Duodenal mucosa (tissue), 2 donors: ENCODE measurements around the gene SF3A1.

ENCODE experiments used
- H3K27ac ChIP-seq: one replicate; pipeline ENCODE4 v1.7.0; 2013; ENCODE audit warnings: low read depth, low read length
- H3K27me3 ChIP-seq, 2 donors: one replicate each; pipeline ENCODE4 v1.7.0; 2013; ENCODE audit warnings: low read length in 2 of 2, control low read depth in 1 of 2; ENCODE audit not compliant: insufficient read depth in 2 of 2, control insufficient read depth in 1 of 2
- H3K36me3 ChIP-seq, 2 donors: one replicate each; pipeline ENCODE4 v1.7.0; 2013; ENCODE audit warnings: low read length in 2 of 2, control low read depth in 1 of 2; ENCODE audit not compliant: insufficient read depth in 2 of 2, control insufficient read depth in 1 of 2
- H3K4me1 ChIP-seq, 2 donors: one replicate each; pipeline ENCODE4 v1.7.0; 2013; ENCODE audit warnings: low read length in 2 of 2, control low read depth in 1 of 2; ENCODE audit not compliant: insufficient read depth in 2 of 2, control insufficient read depth in 1 of 2
- H3K4me3 ChIP-seq, 2 donors: one replicate each; pipeline ENCODE4 v1.7.0; 2013; ENCODE audit warnings: low read length in 2 of 2, low read depth in 1 of 2
- H3K9ac ChIP-seq, 2 donors: one replicate each; pipeline ENCODE4 v1.7.0; 2013; ENCODE audit warnings: low read length in 2 of 2, low read depth in 1 of 2
- H3K9me3 ChIP-seq, 2 donors: one replicate each; pipeline ENCODE4 v1.7.0; 2013; ENCODE audit warnings: low read length in 2 of 2, control low read depth in 1 of 2; ENCODE audit not compliant: control insufficient read depth in 1 of 2

The SF3A1 gene

DNA sequence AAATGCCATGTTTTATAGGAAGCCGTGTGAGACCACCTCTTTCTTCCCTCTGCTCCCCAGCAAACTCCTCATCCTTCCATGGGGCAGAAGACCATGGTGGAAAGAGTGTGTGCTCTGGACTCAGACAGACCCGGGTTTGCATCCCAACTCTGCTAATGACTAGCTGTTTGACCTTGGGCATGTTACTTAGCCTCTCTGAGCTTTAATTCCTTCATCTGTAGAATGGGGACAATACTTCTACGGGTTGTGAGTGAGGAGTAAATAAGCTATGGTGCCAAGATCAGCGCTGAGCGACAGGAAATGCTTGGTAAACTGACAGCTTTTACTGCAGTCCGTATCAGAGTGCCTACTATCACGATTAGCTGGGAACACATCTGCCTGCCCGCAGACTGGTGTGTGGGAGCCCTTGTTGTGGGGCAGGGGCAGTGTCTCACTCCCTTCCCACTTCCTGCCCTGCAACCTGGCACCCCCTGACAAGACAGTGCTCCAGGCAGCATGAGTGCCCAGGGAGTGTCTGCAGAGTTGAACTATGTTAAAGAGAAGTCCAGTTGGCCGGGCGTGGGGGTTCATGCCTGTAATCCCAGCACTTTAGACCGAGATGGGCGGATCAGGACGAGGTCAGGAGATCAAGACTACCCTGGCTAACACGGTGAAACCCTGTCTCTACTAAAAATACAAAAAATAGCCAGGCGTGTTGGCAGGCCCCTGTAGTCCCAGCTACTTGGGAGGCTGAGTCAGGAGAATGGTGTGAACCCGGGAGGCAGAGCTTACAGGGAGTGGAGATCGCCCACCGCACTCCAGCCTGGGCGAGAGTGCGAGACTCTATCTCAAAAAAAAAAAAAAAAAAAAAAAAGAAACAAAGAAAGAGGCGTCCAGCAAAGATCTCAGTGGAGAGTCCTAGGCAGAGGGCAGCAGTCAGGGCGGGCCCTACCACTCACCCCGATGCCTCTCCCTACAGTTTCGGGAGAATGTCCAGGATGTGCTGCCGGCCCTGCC, 42.3 kb upstream of the SF3A1 start:
- Histone ChIP-seq H3K27me3 (peaks cover 0 to 7% of the 10 kb centered on the region in 2 donors), H3K4me1 (peaks cover 27 to 28% of the 10 kb centered on the region in 2 donors), H3K9me3 (no peaks in the 10 kb centered on the region), H3K36me3 (no peaks in the 10 kb centered on the region), H3K27ac (no peak overlapping the region), H3K9ac (peak overlapping the region; percentile 60 to 62), H3K4me3 (peak overlapping the region; percentile 62 to 78)

DNA sequence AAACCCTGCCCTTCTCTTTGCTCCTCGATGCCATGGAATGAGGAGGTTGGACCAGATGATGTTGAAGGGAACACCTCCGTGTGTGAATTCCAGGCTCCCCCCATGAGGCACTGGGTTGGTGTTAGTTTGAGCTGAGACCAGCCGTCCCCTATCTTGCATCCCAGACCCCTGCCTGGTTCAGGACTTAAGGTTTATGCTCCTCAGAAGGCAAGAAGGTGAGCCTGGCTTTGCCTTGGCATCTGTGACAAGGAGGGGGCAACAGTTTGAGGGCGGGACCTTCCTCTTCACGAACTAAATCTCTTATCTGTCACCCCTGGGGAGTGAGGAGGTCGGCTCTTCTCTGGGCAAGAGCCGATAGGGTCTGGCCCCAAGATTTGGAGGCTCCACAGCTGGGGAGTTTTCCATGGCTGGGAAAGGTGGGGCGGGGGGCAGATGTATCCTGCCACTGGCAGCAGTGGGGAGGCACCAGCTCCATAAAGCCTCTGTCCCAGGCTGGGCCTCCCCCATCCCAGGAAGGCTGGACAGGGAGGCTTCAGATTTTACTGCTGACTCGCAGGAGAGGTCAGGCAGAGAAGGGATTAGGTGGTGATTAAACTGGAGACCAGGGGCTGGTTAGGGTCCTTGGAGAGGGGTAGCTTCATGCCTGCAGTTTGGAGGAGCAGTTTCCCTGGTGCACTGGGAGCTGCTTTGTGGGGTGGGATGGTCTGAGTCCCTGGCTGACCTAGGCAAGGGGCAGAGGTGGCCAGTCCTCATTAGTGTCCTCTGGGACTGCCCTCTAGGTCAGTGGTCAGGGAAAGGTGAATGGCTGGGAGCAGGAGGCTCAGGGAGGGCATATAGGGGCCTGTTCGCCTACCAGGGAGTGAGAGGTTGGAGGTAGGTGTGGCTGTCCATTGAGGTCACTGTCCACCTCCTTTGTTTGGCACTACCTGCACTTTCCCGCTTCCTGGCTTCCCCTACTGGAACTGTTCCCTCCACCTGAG, 41.3 kb upstream of the SF3A1 start:
- no peaks in the 10 kb centered on the region for H3K36me3 ChIP-seq
- H3K9ac ChIP-seq, result peak overlapping the region; percentile 60 to 62
- no peak overlapping the region for H3K27ac ChIP-seq
- H3K4me1 ChIP-seq, result peaks cover 20 to 26% of the 10 kb centered on the region in 2 donors
- no peaks in the 10 kb centered on the region for H3K9me3 ChIP-seq
- H3K27me3 ChIP-seq, result peaks cover 0 to 7% of the 10 kb centered on the region in 2 donors
- H3K4me3 ChIP-seq, result peak overlapping the region; percentile 62 to 78

DNA sequence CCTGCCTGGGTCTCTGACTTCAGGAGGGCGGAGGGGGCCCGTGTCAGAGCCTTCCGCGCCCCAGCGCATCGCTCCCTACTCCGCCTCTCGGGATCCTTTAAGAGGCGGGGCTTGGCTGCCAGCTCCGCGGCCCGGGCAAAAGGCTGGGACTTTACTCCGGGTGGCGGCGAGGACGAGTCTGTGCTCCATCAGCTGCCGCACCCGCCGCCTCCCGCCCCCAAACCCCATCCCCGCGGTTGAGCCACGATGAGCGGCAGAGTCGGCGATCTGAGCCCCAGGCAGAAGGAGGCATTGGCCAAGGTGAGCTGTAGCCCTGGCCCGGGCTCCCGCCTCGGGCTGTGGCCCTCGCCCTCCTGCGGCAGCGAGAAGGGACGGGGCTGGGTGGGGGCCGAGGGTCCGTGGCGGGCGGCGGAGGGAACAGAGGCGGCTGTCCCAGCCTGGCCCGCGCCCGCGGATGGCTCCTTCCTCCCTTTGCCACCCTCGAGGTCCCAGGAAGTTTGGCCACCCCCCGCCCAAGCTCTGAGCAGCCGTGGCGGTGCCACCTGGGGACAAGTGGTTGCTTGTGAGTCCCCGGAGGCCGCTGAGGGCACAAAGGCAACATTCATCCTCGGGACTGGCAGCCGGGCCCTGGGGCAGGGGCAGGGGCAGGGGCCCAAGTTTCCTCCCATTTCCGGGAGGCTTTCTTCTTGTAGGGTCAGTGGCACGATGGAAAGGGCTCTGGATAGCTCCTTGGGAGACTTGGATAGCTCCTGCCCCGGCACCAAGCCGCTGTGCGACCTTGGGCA, 40.4 kb upstream of the SF3A1 start, which contains the start of gene SEC14L2:
Gene SEC14L2 (plus strand): TSS at position 148 of the 785 bp plus-strand sequence. CDS start 99 bp downstream, at position 247.
- Histone ChIP-seq H3K4me1 (peaks cover 20% of the 10 kb centered on the region in 2 donors), H3K4me3 (peak within 1 kb of the TSS; percentile 62 to 78), H3K9me3 (no peaks in the 10 kb centered on the region), H3K27ac (no peak within 1 kb of the TSS), H3K36me3 (no peaks in the 10 kb centered on the region), H3K9ac (peak within 1 kb of the TSS; percentile 60 to 62), H3K27me3 (peaks cover 0 to 7% of the 10 kb centered on the region in 2 donors)

DNA sequence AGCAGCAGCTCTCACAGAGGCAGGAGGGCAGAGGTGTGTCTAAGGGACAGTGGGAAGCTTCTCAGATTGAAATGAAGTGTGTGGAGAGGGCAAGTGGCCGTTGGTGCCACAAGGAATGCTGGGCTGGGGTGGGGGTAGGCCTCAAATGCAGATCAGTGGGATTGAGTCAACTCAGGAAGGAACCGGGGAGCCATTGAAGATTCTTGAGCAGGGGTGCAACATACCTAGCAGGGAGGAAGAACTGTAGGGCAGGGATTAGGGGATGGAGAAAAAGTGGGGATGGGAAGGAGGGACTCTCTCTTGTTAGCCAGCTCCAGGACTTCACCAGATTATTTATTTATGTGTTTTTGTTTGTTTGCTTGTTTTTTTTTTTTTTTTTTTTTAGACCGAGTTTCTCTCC, 37.2 kb upstream of the SF3A1 start:
- H3K27ac ChIP-seq, result no peak overlapping the region
- H3K9me3 ChIP-seq, result no peaks in the 10 kb centered on the region
- no peak overlapping the region for H3K4me3 ChIP-seq
- peaks cover 0 to 7% of the 10 kb centered on the region in 2 donors for H3K27me3 ChIP-seq
- no peak overlapping the region for H3K9ac ChIP-seq
- no peaks in the 10 kb centered on the region for H3K36me3 ChIP-seq
- H3K4me1 ChIP-seq, result peaks cover 14 to 20% of the 10 kb centered on the region in 2 donors

DNA sequence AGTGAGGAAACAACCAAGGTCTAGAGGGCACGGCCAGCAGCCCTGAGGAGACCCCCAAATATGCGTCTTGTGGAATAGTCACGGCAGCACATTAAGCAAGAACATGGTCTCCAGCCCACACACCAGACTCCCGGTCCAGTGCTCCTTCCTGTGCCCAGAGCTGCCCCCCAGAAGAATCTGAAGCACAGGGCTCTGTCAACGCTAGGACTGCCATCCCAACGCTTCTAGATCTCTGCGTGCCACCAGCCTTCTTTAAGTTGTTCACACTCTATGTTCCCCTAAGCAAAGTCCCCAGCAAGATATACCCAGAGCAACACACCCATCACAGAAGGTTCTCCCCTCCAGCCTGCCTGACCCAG, 36.6 kb upstream of the SF3A1 start:
- H3K4me1 ChIP-seq, result peaks cover 10 to 17% of the 10 kb centered on the region in 2 donors
- H3K4me3 ChIP-seq, result no peak overlapping the region
- peaks cover 0 to 7% of the 10 kb centered on the region in 2 donors for H3K27me3 ChIP-seq
- no peak overlapping the region for H3K9ac ChIP-seq
- no peaks in the 10 kb centered on the region for H3K9me3 ChIP-seq
- no peak overlapping the region for H3K27ac ChIP-seq
- H3K36me3 ChIP-seq, result no peaks in the 10 kb centered on the region

DNA sequence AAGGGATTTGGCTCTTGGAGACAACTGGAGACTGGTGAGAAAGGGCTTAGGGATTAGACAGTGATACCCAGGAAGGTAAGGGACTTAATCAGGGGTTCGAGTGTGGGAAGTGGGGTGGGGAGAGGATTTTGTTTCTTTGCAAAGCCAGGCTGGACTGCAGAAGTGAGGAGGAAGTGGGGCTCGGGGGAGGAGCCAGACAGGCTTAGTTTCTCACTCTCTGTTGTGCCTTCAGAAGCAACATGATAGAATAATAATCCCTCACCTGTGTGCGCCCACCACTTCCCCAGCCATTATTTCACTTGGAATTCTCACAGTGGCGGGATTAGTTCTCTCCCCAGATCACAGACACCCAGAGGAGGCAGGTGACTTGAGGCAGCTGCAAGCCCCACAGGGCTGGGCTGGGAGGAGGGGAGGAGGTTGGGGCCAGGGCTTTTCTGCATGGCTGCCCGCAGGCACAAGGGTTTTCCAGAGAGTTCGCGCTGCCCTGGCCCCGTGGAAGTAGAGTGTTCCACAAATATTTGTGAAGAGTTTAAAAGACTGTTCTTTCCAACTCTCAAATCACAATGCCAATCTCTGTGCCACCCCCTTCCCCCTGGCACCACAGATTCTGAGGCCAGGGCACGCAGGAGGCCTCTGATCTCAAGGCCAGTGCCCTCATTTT, 36.1 kb upstream of the SF3A1 start:
- no peak overlapping the region for H3K4me3 ChIP-seq
- H3K27me3 ChIP-seq, result peaks cover 0 to 6% of the 10 kb centered on the region in 2 donors
- H3K4me1 ChIP-seq, result peaks cover 9 to 12% of the 10 kb centered on the region in 2 donors
- no peak overlapping the region for H3K27ac ChIP-seq
- H3K9me3 ChIP-seq, result no peaks in the 10 kb centered on the region
- no peaks in the 10 kb centered on the region for H3K36me3 ChIP-seq
- H3K9ac ChIP-seq, result no peak overlapping the region

DNA sequence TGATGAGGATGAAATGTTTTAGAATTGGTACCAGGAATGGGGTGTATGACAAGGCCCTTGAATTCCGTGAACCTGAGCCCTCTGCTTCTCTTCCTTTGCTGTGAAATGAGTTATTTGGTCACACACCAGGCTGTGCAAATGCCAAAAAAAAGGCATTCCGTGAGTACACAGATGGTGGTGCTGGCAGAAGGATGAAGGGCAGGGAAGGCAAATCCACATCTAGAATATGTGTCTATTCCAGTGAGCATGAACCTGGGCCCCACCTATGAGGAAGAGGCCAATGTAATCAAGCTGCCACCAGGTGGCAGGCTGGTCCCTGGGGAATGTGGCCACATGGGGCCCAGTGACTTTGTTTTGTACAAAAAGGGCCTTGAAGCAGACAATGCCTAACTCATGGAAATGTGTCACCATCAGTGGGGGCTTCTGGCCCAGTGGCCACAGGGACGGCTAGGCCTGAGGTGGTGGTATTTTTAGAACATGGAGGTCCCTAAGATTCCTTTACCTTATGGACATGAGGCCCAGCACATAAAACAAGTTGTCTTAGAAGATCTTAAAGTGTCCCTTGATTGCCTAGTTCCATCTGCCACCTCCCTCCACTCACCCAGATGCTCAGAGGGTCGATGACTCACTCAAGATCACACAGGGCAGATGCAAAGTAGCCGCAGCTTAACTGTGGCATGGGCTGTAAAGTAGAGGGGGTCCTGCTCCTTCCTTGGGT, 34.4 kb upstream of the SF3A1 start:
- no peak overlapping the region for H3K4me3 ChIP-seq
- H3K27me3 ChIP-seq, result no peaks in the 10 kb centered on the region
- H3K9ac ChIP-seq, result no peak overlapping the region
- H3K9me3 ChIP-seq, result no peaks in the 10 kb centered on the region
- peaks cover 6 to 15% of the 10 kb centered on the region in 2 donors for H3K4me1 ChIP-seq
- H3K27ac ChIP-seq, result no peak overlapping the region
- H3K36me3 ChIP-seq, result no peaks in the 10 kb centered on the region

DNA sequence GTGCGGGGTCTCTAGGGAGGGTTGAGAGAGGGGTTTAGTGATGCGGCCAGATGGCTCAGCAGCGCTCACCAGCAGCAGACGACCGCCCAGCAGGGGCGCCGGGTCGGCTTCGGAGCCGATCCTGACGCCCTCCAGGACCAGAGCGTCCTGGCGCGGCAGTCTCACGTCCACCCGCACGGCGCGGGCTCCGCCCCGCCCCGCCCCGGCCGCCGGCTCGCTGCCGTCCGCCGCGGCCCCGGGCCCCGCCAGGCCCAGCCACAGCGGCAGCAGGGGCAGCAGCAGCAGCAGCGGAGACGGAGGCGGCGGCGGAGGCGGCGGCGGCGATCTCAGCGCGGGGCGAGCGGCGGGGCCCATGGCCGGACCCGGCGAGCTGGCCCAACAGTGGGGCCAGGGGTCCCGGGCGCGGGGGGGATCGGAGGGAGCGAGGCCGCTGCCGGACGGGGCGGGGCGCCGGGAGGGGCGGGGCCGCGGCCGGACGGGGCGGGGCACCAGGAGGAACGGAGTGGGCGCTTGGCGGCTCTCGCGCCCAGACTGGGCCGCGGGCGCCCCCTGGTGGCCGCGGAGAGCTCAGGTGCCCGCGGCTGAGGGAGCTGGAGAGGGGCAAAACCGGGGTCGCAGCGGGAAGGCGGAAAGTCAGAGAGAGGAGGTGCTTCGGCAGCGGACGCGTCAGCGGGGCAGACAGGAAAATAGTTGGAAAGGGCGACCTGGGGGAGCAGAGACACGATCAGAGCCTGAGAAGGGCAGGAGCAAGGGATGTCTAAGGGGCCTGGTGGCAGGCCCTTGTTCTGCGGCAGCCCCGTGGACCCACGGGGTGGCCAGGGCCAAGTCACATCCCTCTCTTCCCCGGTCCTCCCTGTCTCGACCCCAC, 30.5 kb upstream of the SF3A1 start, which contains the start of gene RNF215:
Gene RNF215 (minus strand): TSS at position 452 of the 868 bp plus-strand sequence. CDS start 98 bp downstream, at position 354.
- Histone ChIP-seq H3K4me1 (peaks cover 8 to 13% of the 10 kb centered on the region in 2 donors), H3K9ac (peak within 1 kb of the TSS; percentile 54 to 68), H3K9me3 (no peaks in the 10 kb centered on the region), H3K4me3 (peak within 1 kb of the TSS; percentile 58 to 71), H3K36me3 (peaks cover 0 to 3% of the 10 kb centered on the region in 2 donors), H3K27ac (no peak within 1 kb of the TSS), H3K27me3 (no peaks in the 10 kb centered on the region)
